ENCODE results near the gene CMKLR1.

CMKLR1 gene

GRCh38 chr12:108360057-108360456 lies 20.9 kb upstream of the CMKLR1 start:
- no peaks in the 10 kb centered on the region for H3K4me1 ChIP-seq
- no peaks in the 10 kb centered on the region for H3K79me2 ChIP-seq
- no peak for TF ChIP-seq CTCF (IDR thresholded peaks at IDR 0.05)
- no peaks in the 10 kb centered on the region for H3K36me3 ChIP-seq (ENCODE audit: control insufficient read depth, insufficient read depth, low read length)
- H3K27ac ChIP-seq: no peak overlapping the region
- no peak overlapping the region for H3K9ac ChIP-seq
- H2AFZ ChIP-seq: no peak overlapping the region
- H3K4me3 ChIP-seq (ENCODE audit: low read depth, low read length): no peak overlapping the region
- H3K27me3 ChIP-seq (ENCODE audit: control insufficient read depth, insufficient read depth, low read length): no peaks in the 10 kb centered on the region
- no peak overlapping the region for H3K4me2 ChIP-seq (ENCODE audit: low read length)
- H3K9me3 ChIP-seq (ENCODE audit: control insufficient read depth, low read length): no peaks in the 10 kb centered on the region

- TF ChIP-seq CTCF (IDR thresholded peaks at IDR 0.05): no peak
- H3K27me3 ChIP-seq (ENCODE audit: control insufficient read depth, insufficient read depth, low read length): no peaks in the 10 kb centered on the region
- H3K4me3 ChIP-seq (ENCODE audit: low read depth, low read length): no peak overlapping the region
- H3K4me2 ChIP-seq (ENCODE audit: low read length): no peak overlapping the region
- H3K79me2 ChIP-seq: no peaks in the 10 kb centered on the region
- no peaks in the 10 kb centered on the region for H3K4me1 ChIP-seq
- no peaks in the 10 kb centered on the region for H3K9me3 ChIP-seq (ENCODE audit: control insufficient read depth, low read length)
- H3K27ac ChIP-seq: no peak overlapping the region
- no peak overlapping the region for H3K9ac ChIP-seq
- no peaks in the 10 kb centered on the region for H3K36me3 ChIP-seq (ENCODE audit: control insufficient read depth, insufficient read depth, low read length)
- H2AFZ ChIP-seq: no peak overlapping the region
Measured at GRCh38 chr12:108358580-108358965, 19.5 kb upstream of the CMKLR1 start.

GRCh38 chr12:108357834-108358579 lies 18.9 kb upstream of the CMKLR1 start:
- Histone ChIP-seq H3K9ac (no peak overlapping the region), H3K27me3 (ENCODE audit: control insufficient read depth, insufficient read depth, low read length) (no peaks in the 10 kb centered on the region), H3K36me3 (ENCODE audit: control insufficient read depth, insufficient read depth, low read length) (no peaks in the 10 kb centered on the region), H2AFZ (no peak overlapping the region), H3K9me3 (ENCODE audit: control insufficient read depth, low read length) (no peaks in the 10 kb centered on the region), H3K4me2 (ENCODE audit: low read length) (no peak overlapping the region), H3K4me3 (ENCODE audit: low read depth, low read length) (no peak overlapping the region), H3K27ac (no peak overlapping the region), H3K4me1 (no peaks in the 10 kb centered on the region), H3K79me2 (no peaks in the 10 kb centered on the region)
- TF ChIP-seq CTCF (IDR thresholded peaks at IDR 0.05): no peak

- H3K4me2 ChIP-seq (ENCODE audit: low read length): no peak overlapping the region
- no peak for TF ChIP-seq CTCF (IDR thresholded peaks at IDR 0.05)
- H3K4me1 ChIP-seq: no peaks in the 10 kb centered on the region
- H3K36me3 ChIP-seq (ENCODE audit: control insufficient read depth, insufficient read depth, low read length): no peaks in the 10 kb centered on the region
- H2AFZ ChIP-seq: no peak overlapping the region
- H3K27ac ChIP-seq: no peak overlapping the region
- no peaks in the 10 kb centered on the region for H3K79me2 ChIP-seq
- no peaks in the 10 kb centered on the region for H3K27me3 ChIP-seq (ENCODE audit: control insufficient read depth, insufficient read depth, low read length)
- no peaks in the 10 kb centered on the region for H3K9me3 ChIP-seq (ENCODE audit: control insufficient read depth, low read length)
- H3K4me3 ChIP-seq (ENCODE audit: low read depth, low read length): no peak overlapping the region
- no peak overlapping the region for H3K9ac ChIP-seq
Measured at GRCh38 chr12:108356835-108357806, 18.0 kb upstream of the CMKLR1 start.

Measured in parathyroid adenoma (tissue), 2 donors.